ENCODE results near the gene OOSP3.
"Not testable (repeated sequence)": the region's sequence is repeated elsewhere in the genome, so short reads cannot be mapped to it uniquely, and the experiment has no call there.

Gene OOSP3, protein sequence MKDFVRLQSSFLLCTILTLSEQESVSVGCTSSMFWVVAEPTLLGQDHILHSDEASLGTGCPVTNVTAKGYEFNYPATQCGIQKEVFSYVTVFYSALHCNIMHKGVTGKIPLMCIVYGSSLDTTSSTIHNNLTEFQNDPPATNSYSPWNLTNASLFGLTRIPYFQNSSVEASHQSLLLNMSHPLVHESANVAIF
- total RNA-seq, result 0 reads per million in 3 donors

DNA sequence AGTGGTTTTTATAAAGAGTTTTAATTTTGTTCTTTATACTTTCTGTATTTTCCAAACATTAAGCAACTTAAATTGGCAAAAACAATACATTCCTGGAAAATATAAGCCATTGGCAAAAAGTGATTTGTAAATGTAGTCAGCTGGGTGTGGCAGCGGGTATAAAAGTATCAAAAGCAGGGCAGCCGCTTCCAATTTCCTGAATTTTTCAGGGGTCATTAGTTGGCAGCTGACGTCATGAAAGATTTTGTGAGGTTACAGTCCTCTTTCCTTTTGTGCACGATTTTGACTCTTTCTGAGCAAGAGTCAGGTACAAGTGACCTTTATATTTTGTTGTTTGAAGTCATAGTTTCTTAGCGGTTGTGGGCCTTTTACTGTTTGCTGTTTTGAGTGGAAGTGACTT, at the start of gene OOSP3:
Gene OOSP3, plus strand, starts transcription at position 208 of the 400 bp plus-strand sequence. Its CDS starts 27 bp downstream, at position 235.
- Histone ChIP-seq H3K36me3 (ENCODE audit: control insufficient read depth, insufficient read depth, low read length) (no peaks in the 10 kb centered on the region), H3K4me1 (ENCODE audit: control insufficient read depth, insufficient read depth, low read length, poor library complexity, severe bottlenecking) (no peaks in the 10 kb centered on the region), H3K27ac (ENCODE audit: insufficient read depth, low read length, poor library complexity, severe bottlenecking) (no peak within 1 kb of the TSS), H3K4me3 (ENCODE audit: insufficient read depth, low read depth, low read length, poor library complexity, severe bottlenecking) (no peak within 1 kb of the TSS), H3K27me3 (replicated peaks; ENCODE audit: control insufficient read depth, insufficient read depth, low read length, poor library complexity, severe bottlenecking) (no peaks in the 10 kb centered on the region), H3K9me3 (ENCODE audit: control insufficient read depth, low read length) (no peaks in the 10 kb centered on the region)
- no peak for DNase-seq

DNA sequence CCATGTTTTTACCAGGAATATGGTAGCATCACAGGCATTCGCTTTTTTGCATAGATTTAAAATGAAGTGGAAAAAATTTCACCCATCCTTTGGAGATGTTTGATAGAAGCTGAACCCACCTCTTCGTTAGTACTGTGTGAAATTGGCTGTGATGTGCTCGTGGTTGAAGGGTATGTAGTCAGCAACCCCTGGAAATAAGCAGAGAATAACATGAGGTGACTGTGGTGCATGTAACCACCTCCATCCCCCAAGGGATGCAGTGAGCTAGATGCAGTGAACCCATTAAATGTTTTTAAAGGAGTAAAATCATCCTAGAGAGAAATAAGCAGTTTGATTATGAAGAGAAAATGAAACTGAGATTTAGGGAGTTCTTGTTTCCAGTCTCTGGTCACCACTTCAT, 49.2 kb upstream of the OOSP3 start:
- no peak overlapping the region for H3K27ac ChIP-seq (ENCODE audit: insufficient read depth, low read length, poor library complexity, severe bottlenecking)
- H3K4me3 ChIP-seq (ENCODE audit: insufficient read depth, low read depth, low read length, poor library complexity, severe bottlenecking), result no peak overlapping the region
- no peaks in the 10 kb centered on the region for H3K36me3 ChIP-seq (ENCODE audit: control insufficient read depth, insufficient read depth, low read length)
- H3K27me3 ChIP-seq (replicated peaks; ENCODE audit: control insufficient read depth, insufficient read depth, low read length, poor library complexity, severe bottlenecking), result no peaks in the 10 kb centered on the region
- DNase-seq, result no peak
- no peaks in the 10 kb centered on the region for H3K4me1 ChIP-seq (ENCODE audit: control insufficient read depth, insufficient read depth, low read length, poor library complexity, severe bottlenecking)
- no peaks in the 10 kb centered on the region for H3K9me3 ChIP-seq (ENCODE audit: control insufficient read depth, low read length)

DNA sequence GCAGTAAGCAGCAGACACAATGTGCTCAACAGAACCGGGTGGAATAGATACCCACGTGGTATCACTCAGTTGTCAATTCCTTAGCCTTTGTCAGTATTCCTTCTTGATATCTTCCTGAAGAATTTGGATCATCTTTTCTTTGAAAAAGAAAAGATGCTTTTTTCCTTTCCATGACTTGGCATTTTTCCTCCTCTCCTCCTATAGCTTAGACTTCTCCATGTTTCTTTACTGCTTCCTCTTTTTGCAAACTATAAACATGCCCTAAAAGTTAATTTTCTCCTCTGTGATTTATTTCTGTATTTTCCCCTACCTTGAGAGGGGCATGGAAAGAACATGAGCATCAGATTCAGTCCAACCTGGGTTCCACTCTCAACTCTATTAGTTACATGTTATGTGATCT, 45.0 kb upstream of the OOSP3 start:
- DNase-seq, result no peak
- no peaks in the 10 kb centered on the region for H3K9me3 ChIP-seq (ENCODE audit: control insufficient read depth, low read length)
- H3K4me1 ChIP-seq (ENCODE audit: control insufficient read depth, insufficient read depth, low read length, poor library complexity, severe bottlenecking), result no peaks in the 10 kb centered on the region
- H3K27ac ChIP-seq (ENCODE audit: insufficient read depth, low read length, poor library complexity, severe bottlenecking), result no peak overlapping the region
- H3K27me3 ChIP-seq (replicated peaks; ENCODE audit: control insufficient read depth, insufficient read depth, low read length, poor library complexity, severe bottlenecking), result no peaks in the 10 kb centered on the region
- H3K4me3 ChIP-seq (ENCODE audit: insufficient read depth, low read depth, low read length, poor library complexity, severe bottlenecking), result no peak overlapping the region
- H3K36me3 ChIP-seq (ENCODE audit: control insufficient read depth, insufficient read depth, low read length), result no peaks in the 10 kb centered on the region

DNA sequence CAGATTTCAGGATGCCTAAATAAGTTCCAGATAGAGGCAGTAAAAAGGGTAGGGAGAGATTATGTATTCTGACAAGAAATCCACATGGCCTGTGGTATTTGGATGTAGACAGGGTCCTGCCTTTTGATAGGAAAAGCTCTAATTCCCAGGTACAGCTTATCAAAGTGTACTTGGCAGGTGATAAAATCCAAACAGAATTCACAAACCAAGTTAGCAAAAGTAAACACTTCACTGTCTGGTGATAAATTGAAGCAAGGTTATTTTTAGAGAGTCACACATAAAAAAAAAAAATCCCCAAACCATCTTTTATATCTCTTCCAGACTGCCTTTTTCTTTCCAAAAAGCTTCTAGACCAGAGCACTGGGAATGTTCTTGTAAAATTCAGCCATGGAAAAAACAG, 39.0 kb upstream of the OOSP3 start:
- DNase-seq, result no peak
- Histone ChIP-seq H3K36me3 (ENCODE audit: control insufficient read depth, insufficient read depth, low read length) (no peaks in the 10 kb centered on the region), H3K4me3 (ENCODE audit: insufficient read depth, low read depth, low read length, poor library complexity, severe bottlenecking) (no peak overlapping the region), H3K9me3 (ENCODE audit: control insufficient read depth, low read length) (no peaks in the 10 kb centered on the region), H3K27me3 (replicated peaks; ENCODE audit: control insufficient read depth, insufficient read depth, low read length, poor library complexity, severe bottlenecking) (no peaks in the 10 kb centered on the region), H3K27ac (ENCODE audit: insufficient read depth, low read length, poor library complexity, severe bottlenecking) (no peak overlapping the region), H3K4me1 (ENCODE audit: control insufficient read depth, insufficient read depth, low read length, poor library complexity, severe bottlenecking) (no peaks in the 10 kb centered on the region)

DNA sequence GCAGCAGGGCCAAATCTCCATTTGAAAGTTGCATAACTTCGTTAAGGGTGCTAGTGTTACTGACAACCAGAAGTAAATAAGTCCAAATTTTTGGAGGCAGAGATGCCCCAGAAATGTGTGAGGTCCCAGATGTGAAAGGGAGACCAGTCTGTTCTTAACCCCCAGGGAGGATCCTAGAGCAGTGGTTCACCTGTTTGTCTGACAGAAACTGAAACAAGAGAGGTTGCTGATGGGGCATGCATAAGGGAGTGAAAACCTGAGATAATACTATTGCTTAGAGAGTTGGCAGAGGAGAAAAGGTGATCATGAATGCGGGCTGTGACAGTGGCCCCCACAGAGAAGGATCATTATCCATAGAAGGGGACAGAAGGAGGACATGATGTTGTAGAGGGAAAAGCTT, 37.1 kb upstream of the OOSP3 start:
- Histone ChIP-seq H3K4me3 (ENCODE audit: insufficient read depth, low read depth, low read length, poor library complexity, severe bottlenecking) (no peak overlapping the region), H3K9me3 (ENCODE audit: control insufficient read depth, low read length) (no peaks in the 10 kb centered on the region), H3K36me3 (ENCODE audit: control insufficient read depth, insufficient read depth, low read length) (no peaks in the 10 kb centered on the region), H3K27me3 (replicated peaks; ENCODE audit: control insufficient read depth, insufficient read depth, low read length, poor library complexity, severe bottlenecking) (no peaks in the 10 kb centered on the region), H3K4me1 (ENCODE audit: control insufficient read depth, insufficient read depth, low read length, poor library complexity, severe bottlenecking) (no peaks in the 10 kb centered on the region), H3K27ac (ENCODE audit: insufficient read depth, low read length, poor library complexity, severe bottlenecking) (no peak overlapping the region)
- no peak for DNase-seq

DNA sequence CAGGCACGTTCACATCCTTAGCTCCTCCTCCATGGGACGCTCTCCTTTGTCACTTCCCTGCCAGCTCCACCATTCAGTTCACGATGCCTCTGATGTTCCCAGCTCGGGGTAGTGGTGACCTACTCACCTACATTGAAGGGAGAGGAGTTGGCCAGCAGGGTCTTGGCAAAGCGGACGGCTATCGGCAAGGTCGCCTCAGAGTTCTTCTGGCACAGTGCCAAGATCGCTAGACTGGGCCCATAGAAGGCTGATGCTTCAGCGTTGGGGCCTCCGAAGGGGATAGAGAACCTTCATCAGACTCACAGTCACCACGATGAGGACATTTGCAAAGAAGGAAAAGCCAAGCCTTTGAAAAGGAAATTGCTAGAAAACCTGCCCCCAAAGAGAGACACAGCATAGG, 36.3 kb upstream of the OOSP3 start:
- Histone ChIP-seq H3K4me1 (ENCODE audit: control insufficient read depth, insufficient read depth, low read length, poor library complexity, severe bottlenecking) (no peaks in the 10 kb centered on the region), H3K4me3 (ENCODE audit: insufficient read depth, low read depth, low read length, poor library complexity, severe bottlenecking) (no peak overlapping the region), H3K27me3 (replicated peaks; ENCODE audit: control insufficient read depth, insufficient read depth, low read length, poor library complexity, severe bottlenecking) (no peaks in the 10 kb centered on the region), H3K27ac (ENCODE audit: insufficient read depth, low read length, poor library complexity, severe bottlenecking) (no peak overlapping the region), H3K36me3 (ENCODE audit: control insufficient read depth, insufficient read depth, low read length) (no peaks in the 10 kb centered on the region), H3K9me3 (ENCODE audit: control insufficient read depth, low read length) (no peaks in the 10 kb centered on the region)
- DNase-seq, result no peak

DNA sequence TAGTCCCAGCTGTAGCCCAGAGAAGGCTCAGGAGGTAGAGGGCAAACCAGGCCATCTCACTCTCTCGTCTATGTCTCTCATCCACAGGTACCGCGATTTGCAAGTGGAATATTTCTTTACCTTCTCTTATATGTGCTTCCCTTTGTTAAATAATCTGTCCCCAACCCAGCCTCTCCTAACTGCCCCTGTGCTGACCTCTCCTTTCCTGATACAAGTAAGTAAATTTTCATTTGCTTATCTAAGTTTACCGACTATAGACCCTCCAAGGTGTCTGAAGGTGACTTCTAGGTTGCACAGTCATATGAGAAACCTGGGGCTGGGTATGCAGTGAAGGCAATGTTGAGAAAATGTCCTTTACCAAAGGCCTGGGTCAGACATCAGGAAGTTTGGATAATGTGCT, 33.2 kb upstream of the OOSP3 start, which contains the start of gene CBLIF:
Gene CBLIF, minus strand, starts transcription at position 101 of the 400 bp plus-strand sequence. Its CDS starts 46 bp downstream, at position 55.
- Histone ChIP-seq H3K4me1 (ENCODE audit: control insufficient read depth, insufficient read depth, low read length, poor library complexity, severe bottlenecking) (no peaks in the 10 kb centered on the region), H3K27ac (ENCODE audit: insufficient read depth, low read length, poor library complexity, severe bottlenecking) (no peak within 1 kb of the TSS), H3K9me3 (ENCODE audit: control insufficient read depth, low read length) (no peaks in the 10 kb centered on the region), H3K36me3 (ENCODE audit: control insufficient read depth, insufficient read depth, low read length) (no peaks in the 10 kb centered on the region), H3K27me3 (replicated peaks; ENCODE audit: control insufficient read depth, insufficient read depth, low read length, poor library complexity, severe bottlenecking) (no peaks in the 10 kb centered on the region), H3K4me3 (ENCODE audit: insufficient read depth, low read depth, low read length, poor library complexity, severe bottlenecking) (no peak within 1 kb of the TSS)
- no peak for DNase-seq

DNA sequence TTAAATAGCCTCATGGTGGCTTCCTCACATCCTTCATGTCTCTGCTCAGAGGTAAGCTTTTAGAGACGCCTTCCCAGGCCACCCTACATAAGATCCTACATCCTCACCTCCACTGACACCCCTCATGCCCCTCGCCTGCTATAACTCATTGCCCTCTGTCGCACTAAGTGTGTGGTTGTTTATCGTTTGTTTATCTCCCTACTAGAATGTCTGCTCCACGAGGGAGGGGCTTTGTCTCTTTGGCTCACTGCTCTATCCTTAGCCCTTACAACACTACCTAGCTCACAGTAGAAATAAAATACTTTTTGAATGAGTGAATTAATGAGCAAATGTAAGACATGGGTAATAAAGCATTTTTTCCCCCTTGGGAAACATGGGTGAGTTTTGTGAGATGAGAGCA, 32.0 kb upstream of the OOSP3 start:
- Histone ChIP-seq H3K27ac (ENCODE audit: insufficient read depth, low read length, poor library complexity, severe bottlenecking) (no peak overlapping the region), H3K27me3 (replicated peaks; ENCODE audit: control insufficient read depth, insufficient read depth, low read length, poor library complexity, severe bottlenecking) (no peaks in the 10 kb centered on the region), H3K4me1 (ENCODE audit: control insufficient read depth, insufficient read depth, low read length, poor library complexity, severe bottlenecking) (no peaks in the 10 kb centered on the region), H3K9me3 (ENCODE audit: control insufficient read depth, low read length) (no peaks in the 10 kb centered on the region), H3K36me3 (ENCODE audit: control insufficient read depth, insufficient read depth, low read length) (no peaks in the 10 kb centered on the region), H3K4me3 (ENCODE audit: insufficient read depth, low read depth, low read length, poor library complexity, severe bottlenecking) (no peak overlapping the region)
- DNase-seq, result no peak

DNA sequence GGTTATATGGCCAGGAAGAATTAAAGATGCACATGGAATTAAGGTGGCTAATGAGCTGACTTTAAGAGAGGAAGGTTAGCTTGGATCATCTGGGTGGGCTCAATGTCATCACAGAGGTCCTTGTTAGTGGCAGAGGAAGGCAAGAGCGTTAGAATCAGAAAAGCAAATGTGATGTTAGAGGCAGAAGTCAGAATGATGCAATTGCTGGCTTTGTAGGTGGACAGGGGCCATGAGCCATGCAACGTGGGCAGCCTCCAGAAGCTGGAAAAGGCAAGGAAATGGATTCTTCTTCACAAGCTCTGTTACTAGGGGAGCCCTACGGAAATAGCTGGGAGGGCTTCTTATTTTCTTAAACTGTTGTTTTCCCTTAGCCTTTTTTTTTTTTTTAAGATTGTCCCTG, 31.0 kb upstream of the OOSP3 start:
- Histone ChIP-seq H3K4me3 (ENCODE audit: insufficient read depth, low read depth, low read length, poor library complexity, severe bottlenecking) (no peak overlapping the region), H3K36me3 (ENCODE audit: control insufficient read depth, insufficient read depth, low read length) (no peaks in the 10 kb centered on the region), H3K27ac (ENCODE audit: insufficient read depth, low read length, poor library complexity, severe bottlenecking) (no peak overlapping the region), H3K9me3 (ENCODE audit: control insufficient read depth, low read length) (no peaks in the 10 kb centered on the region), H3K4me1 (ENCODE audit: control insufficient read depth, insufficient read depth, low read length, poor library complexity, severe bottlenecking) (no peaks in the 10 kb centered on the region), H3K27me3 (replicated peaks; ENCODE audit: control insufficient read depth, insufficient read depth, low read length, poor library complexity, severe bottlenecking) (no peaks in the 10 kb centered on the region)
- no peak for DNase-seq

DNA sequence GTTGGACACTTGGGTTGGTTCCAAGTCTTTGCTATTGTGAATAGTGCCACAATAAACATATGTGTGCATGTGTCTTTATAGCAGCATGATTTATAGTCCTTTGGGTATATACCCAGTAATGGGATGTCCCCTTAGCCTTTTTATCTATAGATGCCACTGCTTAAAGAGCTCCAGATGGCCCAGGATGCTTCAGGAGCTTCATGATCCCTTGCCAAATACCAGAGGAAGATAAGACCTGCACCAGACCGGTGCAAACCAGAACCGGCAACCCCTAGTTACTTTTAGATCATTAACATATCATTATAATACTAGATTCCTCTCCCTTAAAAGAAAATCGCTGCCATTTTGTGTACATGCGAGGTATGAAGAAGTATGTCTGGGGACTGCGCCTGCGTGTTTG, 30.1 kb upstream of the OOSP3 start:
- H3K27me3 ChIP-seq (replicated peaks; ENCODE audit: control insufficient read depth, insufficient read depth, low read length, poor library complexity, severe bottlenecking); DNase-seq; H3K4me3 ChIP-seq (ENCODE audit: insufficient read depth, low read depth, low read length, poor library complexity, severe bottlenecking); H3K4me1 ChIP-seq (ENCODE audit: control insufficient read depth, insufficient read depth, low read length, poor library complexity, severe bottlenecking); H3K9me3 ChIP-seq (ENCODE audit: control insufficient read depth, low read length); H3K36me3 ChIP-seq (ENCODE audit: control insufficient read depth, insufficient read depth, low read length); H3K27ac ChIP-seq (ENCODE audit: insufficient read depth, low read length, poor library complexity, severe bottlenecking): not testable (repeated sequence)

Data from effector memory CD4-positive, alpha-beta T cell (primary cell).